Hypothalamus (tissue), 51 donors: ENCODE data around the gene KREMEN1.

ENCODE experiments used
- DNase-seq, 51 donors: peaks; one replicate each; lab custom pipeline; 2025; lab: John Stamatoyannopoulos, UW

KREMEN1 gene

GRCh38 chr22:29125443-29125778 lies 52.6 kb downstream of the KREMEN1 start:
- DNase-seq = no peak

- no peak for DNase-seq
Measured at GRCh38 chr22:29125844-29126243, 53.0 kb downstream of the KREMEN1 start.

GRCh38 chr22:29126670-29127395 lies 54.0 kb downstream of the KREMEN1 start:
- DNase-seq = no peak

DNA sequence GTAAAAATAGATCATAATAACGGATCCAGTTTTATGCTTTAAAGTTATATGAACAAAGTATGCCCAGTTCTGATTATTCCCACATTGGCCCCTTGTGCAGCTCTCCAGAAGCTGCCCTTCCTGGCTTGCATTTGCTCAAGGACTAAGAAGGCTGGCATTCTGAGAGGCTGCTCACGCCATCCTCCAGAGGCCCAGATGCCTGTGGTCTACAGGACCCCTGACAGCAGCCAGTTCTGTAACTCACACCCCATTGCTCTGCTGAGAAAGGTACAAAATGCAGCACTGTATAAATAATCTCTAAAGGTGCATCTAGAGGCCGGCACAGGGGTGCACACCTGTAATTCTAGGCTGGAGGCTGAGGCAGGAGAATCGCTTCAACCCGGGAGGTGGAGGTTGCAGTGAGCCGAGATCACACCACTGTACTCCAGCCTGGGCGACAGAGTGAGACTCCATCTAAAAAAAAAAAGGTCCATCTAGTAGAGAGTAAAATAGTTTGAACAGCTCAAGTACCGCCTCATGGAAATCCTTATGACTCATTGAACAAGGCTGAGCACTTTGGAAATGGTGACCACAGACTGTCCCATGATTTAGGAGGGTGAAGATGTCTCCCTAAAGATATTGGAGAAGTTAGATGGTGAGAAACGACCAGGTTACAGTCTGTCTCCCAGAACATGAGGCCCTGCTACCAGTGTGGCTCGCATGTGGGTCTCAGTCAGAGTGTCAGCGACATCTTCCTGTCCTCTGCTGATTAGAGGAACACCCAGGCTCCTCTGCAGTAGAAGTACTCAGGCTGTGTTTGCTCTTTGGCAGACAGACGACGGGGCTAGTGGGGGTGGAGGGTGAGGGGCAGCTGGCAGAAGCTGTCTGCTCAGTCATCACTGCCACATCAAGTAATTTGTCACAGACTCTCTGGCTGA lies 56.3 kb downstream of the KREMEN1 start:
- DNase-seq = no peak

- DNase-seq = no peak
Measured at GRCh38 chr22:29129808-29130140, 56.9 kb downstream of the KREMEN1 start.

- no peak for DNase-seq
Measured at GRCh38 chr22:29130476-29130875, 57.6 kb downstream of the KREMEN1 start.

- no peak for DNase-seq
Measured at GRCh38 chr22:29133603-29134133, 60.8 kb downstream of the KREMEN1 start.

DNA sequence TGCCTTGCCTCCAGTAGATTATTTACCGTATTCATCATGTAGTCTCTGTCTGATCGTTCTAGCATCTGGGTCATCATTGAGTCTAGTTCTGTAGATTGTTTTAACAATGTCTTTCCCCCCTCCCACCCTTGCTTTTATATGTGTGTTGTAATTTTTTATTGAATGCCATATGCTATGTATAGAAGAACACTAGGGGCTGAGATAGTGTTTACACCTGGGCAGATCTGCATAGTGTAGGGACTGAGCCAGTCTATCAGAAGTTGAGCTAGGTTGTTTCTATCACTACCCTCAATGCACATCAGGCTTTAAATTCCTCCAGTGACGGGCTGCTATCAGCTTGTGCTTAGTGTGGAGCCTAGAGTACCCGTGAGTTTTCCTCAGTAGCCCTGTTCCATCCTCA lies 61.6 kb downstream of the KREMEN1 start:
- DNase-seq = no peak

DNA sequence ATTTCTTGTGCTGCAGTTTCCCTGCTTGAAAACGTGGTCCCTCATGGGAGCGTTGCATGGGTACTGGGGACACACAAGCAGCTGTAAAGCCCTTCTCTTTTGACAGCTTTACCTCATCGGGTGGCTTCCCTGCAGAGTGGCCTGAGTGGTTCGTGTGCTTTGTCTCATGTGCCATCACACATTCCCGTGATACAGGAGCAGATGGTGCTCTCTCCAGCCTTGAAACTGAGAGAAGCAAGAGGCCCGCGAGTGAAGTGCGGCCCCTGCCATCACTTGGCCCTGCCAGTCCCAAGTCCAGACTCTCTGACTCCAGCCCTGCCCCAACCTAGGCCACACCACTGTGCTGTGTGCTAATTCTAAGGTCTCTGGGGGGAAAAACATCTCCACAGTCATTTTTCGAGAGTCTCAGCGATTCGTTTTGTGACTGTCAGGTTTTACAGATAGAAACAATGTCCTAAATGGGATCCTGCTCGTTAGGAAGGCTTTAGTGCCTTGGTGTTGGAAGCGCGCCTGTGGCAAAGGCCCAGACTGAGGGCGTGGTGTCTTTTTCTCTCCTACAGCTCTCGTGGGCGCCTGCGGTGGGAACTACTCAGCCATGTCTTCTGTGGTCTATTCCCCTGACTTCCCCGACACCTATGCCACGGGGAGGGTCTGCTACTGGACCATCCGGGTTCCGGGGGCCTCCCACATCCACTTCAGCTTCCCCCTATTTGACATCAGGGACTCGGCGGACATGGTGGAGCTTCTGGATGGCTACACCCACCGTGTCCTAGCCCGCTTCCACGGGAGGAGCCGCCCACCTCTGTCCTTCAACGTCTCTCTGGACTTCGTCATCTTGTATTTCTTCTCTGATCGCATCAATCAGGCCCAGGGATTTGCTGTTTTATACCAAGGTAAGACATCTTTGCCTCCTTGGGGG lies 64.2 kb downstream of the KREMEN1 start:
- no peak for DNase-seq

- DNase-seq = no peak
Measured at GRCh38 chr22:29138556-29139305, 65.9 kb downstream of the KREMEN1 start.

DNA sequence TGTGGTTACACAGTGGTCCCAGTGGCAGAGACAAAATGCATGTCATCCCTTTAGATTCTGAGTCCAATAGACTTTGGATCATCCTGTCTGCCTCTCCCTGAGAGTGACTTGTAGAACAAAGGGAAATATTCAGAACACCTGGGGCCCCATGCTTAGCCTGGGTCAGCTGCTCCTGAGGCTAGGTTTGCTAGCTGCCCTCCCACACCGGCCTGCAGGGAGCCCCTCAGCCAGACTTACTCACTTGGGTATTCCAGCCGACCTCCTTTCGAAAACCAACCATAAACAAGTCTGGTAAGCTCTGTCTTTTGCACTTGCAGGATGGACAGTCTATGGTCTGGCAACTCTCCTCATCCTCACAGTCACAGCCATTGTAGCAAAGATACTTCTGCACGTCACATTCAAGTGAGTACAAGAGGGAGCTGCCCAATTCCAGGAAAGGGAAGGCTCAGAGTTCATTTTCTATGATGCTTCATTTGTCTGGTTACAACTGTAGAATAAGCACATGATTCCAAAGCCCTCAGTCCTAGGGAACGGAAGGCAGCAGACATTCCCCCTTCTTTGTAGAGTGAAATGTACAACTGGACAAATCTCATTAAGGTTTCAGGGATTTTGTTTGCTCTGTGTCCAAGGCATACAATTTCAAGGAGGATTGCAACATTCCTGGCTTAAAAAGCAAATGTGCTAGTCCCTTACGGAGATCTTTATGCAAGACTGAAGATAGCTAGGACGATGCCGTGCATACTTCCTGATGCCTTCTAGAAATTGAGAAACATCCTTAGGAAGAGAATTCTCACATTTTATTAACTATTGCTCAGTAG lies 67.3 kb downstream of the KREMEN1 start:
- DNase-seq = no peak

GRCh38 chr22:29141078-29141688 lies 68.3 kb downstream of the KREMEN1 start:
- no peak for DNase-seq

GRCh38 chr22:29142116-29142515 lies 69.3 kb downstream of the KREMEN1 start:
- no peak for DNase-seq

GRCh38 chr22:29143941-29144785 lies 71.3 kb downstream of the KREMEN1 start:
- no peak for DNase-seq

DNA sequence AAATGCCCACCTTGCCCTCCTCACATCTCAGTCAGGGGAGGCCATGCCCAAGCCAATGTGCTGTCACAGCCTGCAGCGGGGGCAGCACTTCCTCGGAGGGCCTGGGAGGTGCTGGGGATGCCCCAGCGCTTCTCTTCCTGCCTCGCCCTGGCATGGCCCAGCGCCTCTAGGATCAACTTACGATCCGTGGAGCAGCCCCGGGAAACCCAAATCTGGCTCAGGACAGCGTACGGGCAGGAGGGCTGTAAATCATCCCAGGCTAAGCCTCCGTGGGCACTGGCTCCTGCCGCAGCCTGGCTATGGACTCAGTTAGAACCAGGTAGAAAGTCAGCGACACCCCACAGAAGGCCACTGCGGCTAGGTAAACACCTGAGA lies 71.9 kb downstream of the KREMEN1 start:
- DNase-seq = no peak

DNA sequence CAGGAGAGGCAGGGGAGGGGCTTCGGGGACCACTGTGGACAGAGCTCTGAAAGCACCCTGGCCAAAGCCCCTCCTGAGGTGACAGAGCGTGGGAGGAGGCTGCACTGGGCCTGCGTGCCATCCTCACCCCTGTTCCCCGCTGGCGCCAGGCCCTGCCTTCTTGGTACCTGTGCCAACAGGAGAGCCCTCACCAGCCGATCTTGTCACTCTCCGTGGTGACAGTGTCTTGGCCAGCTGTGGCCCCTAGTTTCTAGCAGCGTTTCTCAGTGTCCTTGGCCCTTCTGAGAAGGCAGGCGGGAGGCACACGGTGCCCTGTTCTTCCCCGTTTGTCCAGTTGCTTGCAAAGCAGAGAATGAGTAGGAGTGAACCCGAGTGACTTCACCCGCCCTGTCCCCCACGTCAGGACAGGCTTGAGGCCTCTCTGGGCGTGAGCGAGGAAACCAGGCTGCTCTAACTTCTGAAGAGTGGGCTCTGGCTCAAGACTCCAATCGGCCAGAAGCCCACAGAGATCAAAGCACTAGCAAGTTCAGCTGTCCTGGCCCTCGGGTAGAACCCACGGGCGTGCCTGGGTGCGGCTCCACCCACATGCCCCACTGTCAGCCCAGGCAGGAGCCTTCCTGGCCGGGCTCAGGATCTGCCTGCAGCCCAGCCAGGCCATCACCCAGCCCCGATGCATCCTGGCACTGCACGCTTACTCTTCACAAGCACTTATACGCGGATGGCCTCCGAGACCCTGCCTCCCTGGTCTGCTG lies 72.7 kb downstream of the KREMEN1 start:
- no peak for DNase-seq

GRCh38 chr22:29146091-29146560 lies 73.3 kb downstream of the KREMEN1 start:
- DNase-seq = no peak
